OCI-M1 (cell line): ENCODE results near the gene SPZ1.
A peak's percentile ranks its signal among the peaks of the same experiment; 100 is the strongest.
"Not testable (repeated sequence)": the region's sequence is repeated elsewhere in the genome, so short reads cannot be mapped to it uniquely, and the experiment has no call there.

Source experiments
- DNase-seq: peaks from one replicate; lab custom pipeline; 2025; lab: John Stamatoyannopoulos, UW

The SPZ1 gene

GRCh38 chr5:80339116-80339515, 19.3 kb downstream of the SPZ1 start:
- no peak for DNase-seq

DNA sequence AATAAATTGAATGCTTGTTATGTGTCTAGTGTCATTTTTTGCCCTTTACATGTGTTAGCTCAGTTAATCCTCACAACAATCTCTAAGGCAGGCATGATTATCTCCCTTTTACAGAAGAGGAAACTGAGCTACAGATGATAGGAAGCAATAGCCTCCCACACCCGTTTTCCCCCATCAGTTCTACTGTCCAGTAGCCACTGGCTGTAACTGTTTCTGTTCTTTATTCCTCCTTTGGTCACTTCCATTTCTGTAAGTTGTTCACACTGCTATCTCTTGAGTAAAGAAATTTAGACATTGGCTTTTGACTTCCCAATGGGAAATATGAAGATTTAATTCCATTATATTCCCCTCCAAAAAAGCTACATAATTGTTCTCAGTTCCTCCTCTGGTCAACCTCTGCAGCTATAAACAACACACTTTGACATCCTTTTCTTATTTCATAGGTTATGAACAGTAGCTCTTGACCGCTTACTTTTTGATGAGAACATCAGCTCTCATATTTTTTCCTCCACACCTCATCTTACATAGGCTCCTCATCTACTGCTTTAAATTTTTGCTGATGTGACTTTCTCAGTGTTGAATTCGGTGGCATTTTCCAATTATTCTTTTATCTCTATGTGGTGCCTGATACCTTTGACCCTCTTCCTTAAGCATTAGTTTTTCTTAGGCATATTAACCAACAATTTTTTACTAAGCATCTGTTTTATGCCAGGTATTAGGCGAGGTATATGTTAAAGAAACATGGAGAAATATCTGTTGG, 21.4 kb downstream of the SPZ1 start:
- peak; percentile 25 for DNase-seq

DNA sequence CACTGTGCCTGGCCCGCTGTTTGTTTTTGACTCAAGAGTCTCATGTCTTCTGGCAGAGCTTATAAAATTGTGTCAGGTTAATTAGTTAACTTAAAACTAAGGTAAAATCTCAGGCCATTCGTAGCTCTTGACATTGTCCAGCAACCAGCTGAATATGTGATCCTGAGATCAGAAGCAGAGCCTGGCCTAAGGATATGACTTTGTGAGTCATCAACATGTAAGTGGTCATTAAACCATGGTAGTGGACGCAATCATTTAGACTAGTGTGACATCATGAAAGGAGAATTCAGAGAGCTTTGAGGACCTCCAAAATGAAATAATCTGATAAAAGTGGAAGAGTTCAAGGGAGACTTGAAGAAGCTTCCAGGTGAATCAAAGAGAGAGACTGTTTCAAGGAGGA, 23.3 kb downstream of the SPZ1 start:
- no peak for DNase-seq

GRCh38 chr5:80346055-80346454, 26.3 kb downstream of the SPZ1 start:
- peak; percentile 64 for DNase-seq

DNA sequence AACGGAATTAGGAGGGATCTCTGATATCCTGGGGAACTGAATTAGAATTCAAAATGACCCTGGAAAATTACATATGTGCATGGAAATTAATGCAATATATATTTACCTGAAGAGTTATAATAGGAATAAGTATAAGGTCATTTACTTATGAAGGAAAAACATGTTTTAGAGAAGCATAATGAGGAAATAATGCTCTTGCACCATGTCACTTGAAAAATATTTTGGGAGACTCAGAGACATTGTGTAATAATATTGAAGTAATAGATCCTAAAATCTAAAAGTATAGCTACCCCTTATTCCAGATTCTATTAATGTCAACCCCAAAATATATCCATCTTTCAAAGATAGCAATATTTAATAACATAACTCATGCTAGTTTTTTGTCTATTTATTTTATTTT, 28.4 kb downstream of the SPZ1 start:
- no peak for DNase-seq

DNA sequence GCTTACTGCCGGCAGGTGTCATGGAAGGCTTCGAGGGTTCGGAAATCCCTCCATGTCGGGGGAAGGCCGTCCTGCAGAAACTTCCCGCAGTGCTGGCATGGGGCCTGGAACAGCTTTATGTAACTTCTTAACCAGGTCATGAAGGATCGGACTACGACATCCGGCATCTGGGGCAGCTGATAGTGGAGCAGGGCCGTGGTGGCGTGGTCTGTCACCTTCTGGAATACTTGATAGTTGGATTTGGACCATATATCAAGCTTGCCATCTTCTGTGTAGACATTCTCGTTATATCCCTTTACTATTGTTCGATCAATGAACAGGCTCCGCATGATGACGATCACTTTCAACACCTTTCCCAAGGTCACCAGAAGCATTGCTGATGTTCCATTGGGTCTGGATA, 31.2 kb downstream of the SPZ1 start:
- not testable (repeated sequence) for DNase-seq

GRCh38 chr5:80355686-80356085, 35.9 kb downstream of the SPZ1 start:
- DNase-seq, result no peak

- DNase-seq, result no peak
These were observed 37.9 kb downstream of the SPZ1 start for GRCh38 chr5:80357671-80358070.

GRCh38 chr5:80360914-80361444, 41.2 kb downstream of the SPZ1 start:
- DNase-seq, result no peak

- DNase-seq, result no peak
These were observed 45.1 kb downstream of the SPZ1 start for GRCh38 chr5:80364892-80365291.

- no peak for DNase-seq
These were observed 49.1 kb downstream of the SPZ1 start for GRCh38 chr5:80368661-80369480.

DNA sequence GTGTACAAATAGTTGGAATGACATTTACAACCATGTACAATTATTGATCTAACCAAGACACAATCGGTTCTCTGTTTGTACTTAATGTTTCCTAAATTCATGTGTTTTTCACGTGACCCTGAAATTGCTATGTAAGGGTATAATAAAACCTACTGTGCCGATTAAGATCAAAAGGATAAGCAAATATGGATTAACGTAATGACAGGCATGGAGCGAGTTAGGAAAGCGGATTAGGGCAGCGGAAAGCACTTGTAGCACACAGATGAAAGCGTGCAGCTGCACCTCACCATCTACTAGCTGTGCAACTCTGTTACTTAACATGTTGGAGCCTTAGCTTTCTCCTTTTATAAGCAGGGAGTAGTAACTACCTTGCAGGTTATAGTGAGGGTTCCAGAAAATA, 49.7 kb downstream of the SPZ1 start:
- DNase-seq, result no peak

- peak; percentile 23 for DNase-seq
These were observed 50.6 kb downstream of the SPZ1 start for GRCh38 chr5:80370390-80370789.
